Subcutaneous adipose tissue (tissue), 4 donors: Measurements from ENCODE around the gene SMCO2. TPM values are rescaled to one million over a fixed set of nuclear protein-coding genes. Genes with fewer than 3 reads are reported as not detected.

ENCODE experiments used
- CTCF ChIP-seq: fragments of 450-650 bp; IDR thresholded peaks from one replicate; pipeline ENCODE4 v1.5.1; 2016; ENCODE audit warnings: low read depth, mild to moderate bottlenecking, control low read depth, antibody characterized with exemption, moderate library complexity
- total RNA-seq, 4 donors: library from RNA; depleted of rRNA; stranded (reverse); fragments of >200 nt; gene quantifications; one replicate each; pipeline ENCODE4 v1.1.0, GENCODE V29; 2016

Gene SMCO2
- total RNA-seq, 4 donors from 2014 or later, result 0.34 TPM; not detected in 3

GRCh38 chr12:27498149-27498548 lies 51.6 kb downstream of the SMCO2 start:
- TF ChIP-seq CTCF, result no peak

GRCh38 chr12:27498761-27499160 lies 52.2 kb downstream of the SMCO2 start:
- no peak for TF ChIP-seq CTCF

- TF ChIP-seq CTCF, result no peak
These were observed 52.8 kb downstream of the SMCO2 start for GRCh38 chr12:27499377-27499776.

- no peak for TF ChIP-seq CTCF
These were observed 54.0 kb downstream of the SMCO2 start for GRCh38 chr12:27500546-27500945.

- TF ChIP-seq CTCF, result no peak
These were observed 55.5 kb downstream of the SMCO2 start for GRCh38 chr12:27502021-27502435.

- TF ChIP-seq CTCF, result no peak
These were observed 58.0 kb downstream of the SMCO2 start for GRCh38 chr12:27504507-27504906.

GRCh38 chr12:27505109-27505508 lies 58.6 kb downstream of the SMCO2 start:
- TF ChIP-seq CTCF, result no peak
